Measurements from ENCODE around the gene SSUH2.
"Not testable (repeated sequence)": the region's sequence is repeated elsewhere in the genome, so short reads cannot be mapped to it uniquely, and the experiment has no call there.

Gene SSUH2, protein sequence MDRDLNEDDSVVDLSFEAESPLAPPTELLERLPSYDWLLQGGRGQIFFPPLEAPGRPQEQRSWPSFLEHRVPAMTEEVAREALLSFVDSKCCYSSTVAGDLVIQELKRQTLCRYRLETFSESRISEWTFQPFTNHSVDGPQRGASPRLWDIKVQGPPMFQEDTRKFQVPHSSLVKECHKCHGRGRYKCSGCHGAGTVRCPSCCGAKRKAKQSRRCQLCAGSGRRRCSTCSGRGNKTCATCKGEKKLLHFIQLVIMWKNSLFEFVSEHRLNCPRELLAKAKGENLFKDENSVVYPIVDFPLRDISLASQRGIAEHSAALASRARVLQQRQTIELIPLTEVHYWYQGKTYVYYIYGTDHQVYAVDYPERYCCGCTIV

DNA sequence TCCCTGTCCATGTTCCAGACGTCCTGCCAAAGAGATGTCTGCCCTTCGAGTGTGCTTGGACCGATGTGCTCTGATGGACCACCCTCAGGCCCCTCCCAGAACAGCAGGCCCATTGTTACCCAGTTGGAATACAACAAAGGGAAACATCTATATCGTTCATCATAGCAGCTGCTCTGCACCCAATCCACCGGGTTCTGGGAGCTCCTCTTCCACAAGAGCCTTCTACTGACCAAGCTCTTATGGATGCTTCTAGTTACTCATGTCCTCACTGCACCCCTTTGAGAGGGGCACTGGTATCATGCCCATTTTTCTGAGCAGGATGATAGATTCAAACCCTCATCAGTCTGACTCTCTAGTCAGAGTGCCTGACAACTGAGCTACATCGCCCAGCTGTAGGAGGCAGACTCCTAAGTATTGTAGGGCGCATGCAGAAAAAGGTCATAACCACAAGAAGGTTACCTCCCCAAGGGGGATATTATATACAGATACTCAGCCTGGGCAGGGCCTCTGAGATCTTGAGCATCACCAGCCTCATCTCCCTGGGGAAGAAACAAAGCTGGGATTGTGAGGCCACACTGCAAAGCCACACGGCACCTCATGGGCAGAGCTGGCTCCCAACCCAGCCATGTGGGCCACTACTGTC lies at the start of gene SSUH2:
SSUH2 (minus strand) TSS at position 51 of the 643 bp plus-strand sequence; CDS start at position 11, 40 bp downstream.
- no peak for DNase-seq

DNA sequence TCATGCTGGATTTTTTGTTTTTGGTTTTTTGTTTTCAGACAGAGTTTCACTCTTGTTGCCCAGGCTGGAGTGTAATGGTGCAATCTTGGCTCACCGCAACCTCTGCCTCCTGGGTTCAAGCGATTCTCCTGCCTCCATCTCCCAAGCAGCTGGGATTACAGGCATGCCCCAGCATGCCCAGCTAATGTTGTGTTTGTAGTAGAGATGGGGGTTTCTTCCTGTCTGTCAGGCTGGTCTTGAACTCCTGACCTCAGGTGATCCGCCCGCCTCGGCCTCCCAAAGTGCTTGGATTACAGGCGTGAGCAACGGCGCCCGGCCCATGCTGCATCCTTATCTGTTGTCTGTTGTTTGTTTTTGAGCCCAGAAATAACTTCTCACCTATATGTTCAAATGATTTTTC lies 46.7 kb upstream of the SSUH2 start:
- not testable (repeated sequence) for DNase-seq

DNA sequence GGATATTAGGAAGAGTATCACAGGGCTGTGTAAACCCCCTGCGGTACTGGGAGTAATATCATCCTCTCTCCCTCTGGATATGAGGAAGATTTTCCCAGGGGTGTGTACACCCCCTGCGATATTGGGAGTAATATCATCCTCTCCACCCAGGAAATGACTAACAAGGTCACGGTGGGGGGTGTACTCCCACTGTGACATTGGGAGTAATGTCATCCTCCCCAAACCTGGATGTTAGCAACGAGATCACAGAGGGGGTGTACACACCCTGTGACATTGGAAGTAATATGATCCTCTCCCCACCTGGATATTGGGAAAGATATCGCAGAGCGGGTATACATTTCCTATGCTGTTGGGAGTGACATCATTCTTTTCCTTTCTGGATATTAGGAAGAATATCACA lies 40.4 kb upstream of the SSUH2 start:
- not testable (repeated sequence) for DNase-seq

DNA sequence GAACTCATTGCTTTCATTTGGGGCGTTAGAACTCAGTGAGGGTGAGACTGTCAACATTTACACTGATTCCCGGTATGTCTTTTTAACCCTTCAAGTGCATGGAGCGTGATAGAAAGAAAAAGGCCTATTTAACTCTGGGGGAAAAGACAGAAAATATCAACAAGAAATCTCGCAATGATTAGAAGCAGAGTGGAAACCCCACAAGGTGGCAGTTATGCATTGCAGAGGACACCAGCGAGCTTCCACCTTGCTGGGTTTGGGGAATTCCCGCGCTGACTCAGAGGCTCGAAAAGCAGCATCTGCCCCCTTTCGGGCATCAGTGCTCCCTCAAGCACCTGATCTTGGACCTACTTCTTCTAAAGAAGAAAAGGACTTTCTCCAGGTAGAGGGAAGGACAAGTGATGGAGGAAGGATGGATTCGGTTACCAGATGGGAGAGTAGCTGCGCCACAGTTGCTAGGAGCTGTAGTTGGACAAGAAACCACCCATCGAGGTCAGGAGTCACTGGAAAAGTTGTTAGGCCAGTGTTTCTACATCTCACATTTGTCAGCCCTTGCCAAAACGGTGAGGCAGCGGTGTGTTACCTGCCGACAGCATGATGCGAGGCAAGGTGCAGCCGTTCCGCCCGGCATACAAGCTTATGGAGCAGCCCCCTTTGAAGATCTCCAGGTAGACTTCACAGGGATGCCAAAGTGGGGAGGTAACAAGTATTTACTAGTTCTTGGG lies 38.4 kb upstream of the SSUH2 start:
- DNase-seq = not testable (repeated sequence)

DNA sequence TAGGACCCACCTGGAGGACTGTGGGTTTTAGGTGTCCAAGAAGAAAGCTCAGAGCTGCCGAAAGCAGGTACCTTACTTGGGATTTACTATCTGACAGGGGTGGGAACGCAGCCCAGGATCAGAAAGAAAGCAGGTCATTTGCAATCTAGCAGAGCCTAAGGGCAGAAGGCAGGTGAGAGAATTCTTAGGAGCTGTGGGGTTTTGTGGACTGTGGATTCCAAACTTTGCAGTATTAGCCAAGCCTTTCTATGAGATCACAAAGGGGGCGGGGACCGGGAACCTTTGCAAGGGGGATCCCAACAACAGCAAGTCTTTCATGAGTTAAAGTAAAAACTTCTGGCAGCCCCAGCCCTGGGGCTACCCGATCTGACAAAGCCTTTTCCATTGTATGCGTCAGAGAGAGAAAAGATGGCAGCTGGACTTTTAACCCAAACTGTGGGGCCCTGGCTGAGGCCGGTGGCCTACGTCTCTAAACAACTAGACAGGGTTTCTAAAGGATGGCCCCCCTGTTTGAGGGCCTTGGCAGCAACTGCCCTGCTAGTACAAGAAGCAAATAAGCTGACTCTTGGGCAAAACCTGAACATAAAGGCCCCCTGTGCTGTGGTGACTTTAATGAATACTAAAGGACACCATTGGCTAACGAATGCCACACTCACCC lies 37.4 kb upstream of the SSUH2 start:
- DNase-seq = not testable (repeated sequence)

DNA sequence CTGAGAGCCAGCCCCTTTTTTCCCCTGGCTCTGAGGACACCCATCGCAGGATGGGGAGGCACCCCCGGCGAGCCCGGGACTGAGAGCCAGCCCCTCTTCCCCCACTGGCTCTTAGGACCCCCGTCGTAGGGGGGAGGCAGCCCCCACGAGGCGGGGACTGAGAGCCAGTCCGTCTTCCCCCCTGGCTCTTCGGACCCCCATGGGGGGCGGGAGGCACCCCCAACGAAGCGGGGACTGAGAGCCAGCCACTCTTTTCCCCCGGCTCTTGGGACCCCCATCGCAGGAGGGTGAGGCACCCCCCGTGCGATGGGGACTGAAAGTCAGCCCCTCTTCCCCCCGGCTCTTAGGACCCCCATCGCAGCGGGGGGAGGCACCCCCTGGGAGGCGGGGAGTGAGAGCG lies 36.8 kb upstream of the SSUH2 start:
- DNase-seq = no peak

DNA sequence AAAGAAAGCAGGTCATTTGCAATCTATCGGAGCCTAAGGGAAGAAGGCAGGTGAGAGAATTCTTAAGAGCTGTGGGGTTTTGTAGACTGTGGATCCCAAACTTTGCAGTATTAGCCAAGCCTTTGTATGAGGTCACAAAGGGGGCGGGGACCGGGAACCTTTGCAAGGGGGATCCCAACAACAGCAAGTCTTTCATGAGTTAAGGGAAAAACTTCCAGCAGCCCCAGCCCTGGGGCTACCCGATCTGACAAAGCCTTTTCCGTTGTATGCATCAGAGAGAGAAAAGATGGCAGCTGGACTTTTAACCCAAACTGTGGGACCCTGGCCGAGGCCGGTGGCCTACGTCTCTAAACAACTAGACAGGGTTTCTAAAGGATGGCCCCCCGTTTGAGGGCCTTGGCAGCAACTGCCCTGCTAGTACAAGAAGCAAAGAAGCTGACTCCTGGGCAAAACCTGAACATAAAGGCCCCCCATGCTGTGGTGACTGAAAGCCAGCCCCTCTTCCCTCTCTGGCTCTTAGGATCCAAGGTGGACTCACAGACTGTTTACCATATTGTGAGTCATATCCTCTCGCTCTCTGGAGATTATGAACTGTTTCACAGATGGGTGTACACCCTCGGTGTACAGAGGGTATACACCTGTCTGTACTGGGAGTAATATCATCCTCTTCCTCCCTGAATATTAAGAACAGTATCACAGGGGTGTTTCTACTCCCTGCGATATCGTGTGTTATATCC lies 35.4 kb upstream of the SSUH2 start:
- DNase-seq = not testable (repeated sequence)

DNA sequence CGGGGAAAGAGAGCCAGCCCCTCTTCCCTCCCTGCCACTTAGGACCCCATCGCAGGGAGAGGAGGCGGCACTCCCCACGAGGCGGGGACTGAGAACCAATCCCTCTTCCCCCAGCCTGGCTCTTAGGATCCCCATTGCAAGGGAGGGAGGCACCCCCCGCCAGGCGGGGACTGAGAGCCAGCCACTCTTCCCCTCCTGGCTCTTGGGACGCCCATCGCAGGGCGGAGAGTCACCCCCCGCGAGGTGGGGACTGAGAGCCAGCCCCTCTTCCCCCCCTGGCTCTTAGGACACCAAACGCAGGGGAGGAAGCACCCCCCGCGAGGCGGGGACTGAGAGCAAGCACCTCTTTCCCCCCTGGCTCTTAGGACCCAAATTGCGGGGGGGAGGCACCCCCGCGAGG lies 34.2 kb upstream of the SSUH2 start:
- no peak for DNase-seq

DNA sequence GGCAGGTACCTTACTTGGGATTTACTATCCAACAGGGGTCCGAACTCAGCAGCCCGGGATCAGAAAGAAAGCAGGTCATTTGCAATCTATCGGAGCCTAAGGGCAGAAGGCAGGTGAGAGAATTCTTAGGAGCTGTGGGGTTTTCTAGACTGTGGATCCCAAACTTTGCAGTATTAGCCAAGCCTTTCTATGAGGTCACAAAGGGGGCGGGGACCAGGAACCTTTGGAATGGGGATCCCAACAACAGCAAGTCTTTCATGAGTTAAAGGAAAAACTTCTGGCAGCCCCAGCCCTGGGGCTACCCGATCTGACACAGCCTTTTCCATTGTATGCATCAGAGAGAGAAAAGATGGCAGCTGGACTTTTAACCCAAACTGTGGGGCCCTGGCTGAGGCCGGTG lies 32.7 kb upstream of the SSUH2 start:
- not testable (repeated sequence) for DNase-seq

DNA sequence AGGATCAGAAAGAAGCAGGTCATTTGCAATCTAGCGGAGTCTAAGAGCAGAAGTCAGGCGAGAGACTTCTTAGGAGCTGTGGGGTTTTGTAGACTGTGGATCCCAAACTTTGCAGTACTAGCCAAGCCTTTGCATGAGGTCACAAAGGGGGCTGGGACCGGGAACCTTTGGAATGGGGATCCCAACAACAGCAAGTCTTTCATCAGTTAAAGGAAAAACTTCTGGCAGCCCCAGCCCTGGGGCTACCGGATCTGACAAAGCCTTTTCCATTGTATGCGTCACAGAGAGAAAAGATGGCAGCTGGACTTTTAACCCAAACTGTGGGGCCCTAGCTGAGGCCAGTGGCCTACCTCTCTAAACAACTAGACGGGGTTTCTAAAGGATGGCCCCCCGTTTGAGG lies 31.0 kb upstream of the SSUH2 start:
- not testable (repeated sequence) for DNase-seq

DNA sequence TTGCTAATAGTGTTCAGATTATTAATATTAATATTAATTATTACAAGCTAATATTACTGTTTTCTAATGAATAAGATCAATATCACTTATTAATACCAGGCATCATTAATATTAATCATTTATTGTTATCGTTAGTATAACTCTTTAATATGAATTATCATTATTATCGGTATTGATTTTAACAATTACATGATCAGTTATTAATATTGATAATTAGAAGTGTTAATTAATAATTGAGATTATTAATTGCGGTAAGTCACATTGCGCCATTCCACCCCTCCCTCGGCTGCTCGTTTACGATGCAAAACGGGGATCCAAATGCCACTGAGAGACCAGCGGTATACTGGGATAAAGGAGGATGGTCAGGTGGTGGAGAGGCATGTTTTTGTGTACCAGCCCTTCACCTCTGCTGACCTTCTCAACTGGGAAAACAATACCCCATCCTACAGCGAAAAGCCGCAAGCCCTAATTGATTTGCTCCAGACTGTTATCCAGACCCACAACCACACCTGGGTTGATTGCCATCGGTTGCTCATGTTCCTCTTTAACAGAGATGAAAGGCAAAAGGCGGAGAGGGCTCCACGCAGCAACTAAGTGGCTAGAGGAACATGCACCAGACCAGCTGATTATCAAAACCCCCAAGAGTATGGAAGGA lies 28.6 kb upstream of the SSUH2 start:
- DNase-seq = no peak

DNA sequence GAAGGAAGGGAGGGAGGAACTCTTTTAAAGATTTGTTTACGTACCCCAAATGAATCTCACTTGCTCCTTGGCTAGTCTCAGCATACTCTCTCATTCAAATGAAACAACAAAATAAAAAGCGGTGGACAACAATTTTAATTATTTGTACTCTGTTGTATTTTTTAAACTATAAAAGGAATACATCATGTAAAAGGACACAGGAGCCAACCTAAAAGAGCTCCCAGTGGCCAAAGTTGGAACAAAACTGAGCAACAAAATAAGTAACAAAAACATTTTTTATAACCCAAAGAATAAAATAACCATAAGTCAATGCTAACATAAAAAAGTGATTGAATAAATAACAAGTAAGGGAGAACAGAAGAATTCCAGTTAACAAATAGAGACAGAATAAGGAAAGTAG lies 24.4 kb upstream of the SSUH2 start:
- no peak for DNase-seq

DNA sequence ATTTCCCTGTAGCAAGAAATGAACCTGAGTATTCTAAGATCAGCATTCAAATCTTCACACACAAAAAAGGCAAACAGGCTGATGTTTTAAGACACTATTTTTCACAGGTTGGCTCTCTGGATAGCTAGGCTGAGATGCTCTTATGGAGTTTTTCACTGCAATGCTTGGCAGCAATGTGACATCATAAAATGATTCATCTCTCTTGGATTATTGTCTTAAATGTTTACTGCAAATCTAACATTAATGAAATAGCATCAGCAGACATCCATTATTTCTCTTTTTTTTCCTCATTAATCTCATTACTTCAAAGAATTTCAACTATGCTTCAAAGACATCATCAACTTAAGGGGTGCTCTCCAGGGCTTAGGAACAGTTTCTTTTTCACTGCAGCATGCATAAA lies 23.6 kb upstream of the SSUH2 start:
- no peak for DNase-seq

DNA sequence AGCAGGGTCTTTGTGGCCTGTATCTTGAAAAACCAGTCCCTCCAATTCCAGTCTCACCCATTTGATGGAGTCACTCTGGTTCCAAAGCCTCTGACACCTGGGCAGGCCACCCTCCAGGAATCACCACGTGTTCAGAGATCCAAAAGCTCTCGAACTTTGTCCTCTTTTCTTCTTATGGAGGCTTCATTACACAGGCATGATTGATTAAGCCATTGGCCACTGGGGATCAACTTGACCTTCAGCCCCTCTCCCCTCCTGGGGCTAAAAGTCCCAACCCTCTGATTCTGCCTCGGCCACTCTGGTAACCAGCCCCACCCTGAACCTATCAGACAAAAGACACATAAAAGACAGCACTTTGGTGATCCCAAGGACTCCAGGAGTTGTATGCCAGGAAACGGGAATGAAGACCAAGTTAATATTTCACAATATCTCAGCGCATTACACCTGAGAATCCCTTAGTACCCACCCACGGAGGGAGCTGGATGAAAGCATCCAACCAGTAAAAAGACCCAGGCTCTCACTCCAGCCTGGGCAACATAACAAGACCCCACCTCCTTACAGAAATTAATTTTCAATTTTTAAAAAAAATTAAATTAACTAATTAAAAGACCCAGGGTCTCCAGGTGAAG lies 23.0 kb upstream of the SSUH2 start:
- no peak for DNase-seq

DNA sequence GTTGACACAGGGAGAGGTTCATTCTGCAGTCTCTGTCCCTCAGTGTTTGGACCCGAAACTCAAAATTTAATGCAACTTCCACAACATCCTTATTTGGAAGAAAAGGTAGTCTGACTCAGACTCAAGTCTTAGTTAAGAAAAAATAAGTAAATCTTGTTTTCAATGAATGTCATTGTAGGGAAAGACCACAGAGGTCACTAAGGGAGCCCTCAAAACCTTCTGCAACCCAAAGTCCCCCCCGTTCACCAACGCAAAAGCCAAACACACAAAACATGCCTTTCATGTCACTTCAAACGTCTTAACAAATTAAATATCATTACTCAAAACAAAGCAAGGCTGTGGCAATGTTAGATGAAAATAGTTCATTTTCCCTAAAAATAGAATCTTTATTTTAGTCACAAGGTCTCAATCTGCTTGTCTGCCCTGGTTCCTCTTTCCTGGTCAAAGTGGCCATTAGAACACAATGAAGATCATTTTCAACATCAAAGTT lies 20.9 kb upstream of the SSUH2 start:
- no peak for DNase-seq

DNA sequence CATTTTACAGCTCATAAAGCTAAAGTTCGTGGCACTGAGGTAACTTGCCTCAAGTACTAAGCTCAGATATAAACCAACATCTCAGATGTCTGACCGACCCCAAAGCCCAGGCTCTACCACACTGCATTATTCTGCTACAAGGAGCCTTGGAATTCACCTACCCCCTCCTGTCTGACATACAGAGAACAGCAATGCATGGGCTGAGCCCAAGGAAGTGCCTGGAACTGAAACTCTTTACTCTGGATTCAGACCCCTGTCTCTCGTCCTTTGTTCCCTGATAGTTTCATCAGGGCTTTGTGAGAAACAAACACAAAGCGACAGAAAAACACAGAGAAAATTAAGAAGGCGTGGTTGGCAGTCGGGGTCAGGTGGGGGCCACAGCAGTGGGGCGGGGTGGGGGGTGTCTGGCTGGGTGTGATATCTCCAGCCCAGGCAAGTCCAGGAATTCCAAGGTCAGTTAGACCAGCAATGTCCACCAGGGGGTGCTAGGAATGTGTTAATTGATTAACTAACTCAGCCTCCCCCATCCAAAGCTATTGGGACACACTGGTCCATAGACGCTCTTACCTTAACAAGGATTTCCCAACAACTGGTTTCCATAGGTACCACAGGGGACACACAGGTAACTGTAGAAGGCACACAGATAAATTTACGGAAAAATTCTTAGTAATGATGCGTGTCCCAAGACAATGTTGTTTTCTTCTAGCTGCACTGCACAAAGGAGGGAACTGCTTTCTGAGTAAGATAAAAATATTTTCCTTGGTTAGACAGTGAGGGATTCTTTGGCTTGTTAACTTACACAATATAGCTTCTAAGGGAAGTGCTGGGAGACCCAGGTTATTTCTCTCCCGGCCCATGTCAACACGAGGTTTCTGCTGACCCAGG lies 18.8 kb upstream of the SSUH2 start:
- no peak for DNase-seq

DNA sequence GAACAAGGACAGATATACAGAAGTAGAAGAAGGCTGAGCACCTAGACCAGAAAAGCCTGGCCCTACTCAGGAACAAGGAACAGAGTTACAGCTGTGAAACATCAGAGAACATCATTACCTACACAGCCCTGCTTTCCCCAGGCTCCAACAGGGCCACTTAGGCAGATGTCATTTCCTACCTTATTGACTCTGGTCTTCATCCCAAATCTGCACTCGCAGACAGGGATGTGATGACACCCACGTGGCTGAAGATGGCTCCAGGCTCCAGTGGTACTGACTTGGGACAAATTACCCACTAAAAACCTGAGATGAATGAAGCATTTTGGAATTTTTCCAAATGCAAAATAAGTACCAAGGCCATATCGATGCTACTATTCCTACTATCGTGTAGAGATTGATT lies 18.0 kb upstream of the SSUH2 start:
- no peak for DNase-seq

DNA sequence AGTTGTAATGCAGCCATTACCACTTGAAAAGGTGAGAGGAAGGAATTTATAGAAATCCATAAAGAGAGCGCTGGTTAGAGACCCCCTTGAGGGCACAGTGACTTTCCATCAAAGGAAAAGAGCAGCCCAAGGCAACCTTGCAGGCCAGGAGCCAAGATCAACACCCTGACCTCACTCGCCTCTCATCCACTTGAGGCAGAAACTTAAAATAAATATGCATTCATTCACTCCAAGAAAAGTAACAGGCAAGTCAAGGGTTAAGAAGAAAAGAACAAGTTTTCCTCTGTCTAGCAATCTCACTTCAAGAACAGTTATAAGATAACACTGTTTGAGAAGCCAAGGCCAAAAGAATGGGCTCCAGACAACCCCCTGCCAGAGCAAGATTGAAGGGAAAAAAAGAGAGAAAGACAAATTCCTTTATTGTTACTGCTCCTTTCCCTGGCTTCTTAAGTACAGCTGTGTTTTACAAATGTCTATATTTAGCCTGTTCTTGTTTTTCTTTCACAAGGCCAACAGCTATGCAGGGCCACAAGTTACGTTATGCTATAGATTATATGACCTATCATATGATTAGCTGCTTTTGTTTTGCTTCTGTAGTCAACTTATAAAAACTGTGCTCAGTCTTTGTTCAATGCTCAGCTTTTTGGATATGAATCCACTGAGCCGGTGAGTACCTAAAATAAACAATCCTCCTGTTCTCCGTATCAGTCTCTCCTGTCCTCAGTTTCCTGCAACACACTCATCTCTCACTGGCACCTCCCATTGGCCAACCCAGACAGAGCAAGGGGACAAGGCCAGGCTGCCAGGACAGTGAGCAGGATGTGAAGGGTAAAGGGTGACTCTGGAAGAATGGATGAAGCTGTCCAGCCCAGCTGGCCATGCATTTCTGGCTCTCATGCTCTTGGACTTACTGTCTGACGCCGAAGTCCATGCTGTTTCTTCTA lies 15.8 kb upstream of the SSUH2 start:
- DNase-seq = no peak

DNA sequence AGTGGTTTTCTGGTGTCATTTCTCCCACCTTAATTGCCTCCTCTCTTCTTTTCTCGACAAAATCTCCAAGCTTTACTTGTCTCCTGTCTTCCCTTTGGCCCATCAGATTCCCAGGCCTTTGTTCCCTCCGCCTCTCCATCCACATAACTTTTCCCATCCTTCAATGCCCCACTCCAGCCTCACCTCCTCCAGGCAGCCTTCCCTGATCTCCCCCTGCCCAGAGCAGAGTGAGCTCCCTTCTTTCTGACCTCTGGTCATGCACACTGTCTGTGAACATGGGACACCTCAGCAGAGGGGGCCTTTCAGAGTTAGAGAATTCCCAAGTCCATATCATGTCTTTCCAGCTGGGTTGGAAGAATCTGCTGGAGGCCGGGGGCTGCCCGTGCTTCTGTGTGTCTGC lies 14.6 kb upstream of the SSUH2 start:
- no peak for DNase-seq

Data from CD4-positive, alpha-beta T cell treated with Interleukin-15 for 1 hour (primary cell).